Peyer's patch (tissue), 4 donors: ENCODE measurements around the gene DCLK2.

ENCODE experiments used
- CTCF ChIP-seq, 6 experiments: fragments of 450-650 bp in 4 of 6; fragments of 200-600 bp in 2 of 6; sonication (generic) in 1 of 6; IDR thresholded peaks; one replicate each; pipeline ENCODE4 v1.5.1; 2017 to 2019; ENCODE audit warnings: antibody characterized with exemption in 6 of 6, mild to moderate bottlenecking in 3 of 6, moderate library complexity in 1 of 6
- POLR2A ChIP-seq, 2 donors: fragments of 450-650 bp; IDR thresholded peaks; one replicate each; pipeline ENCODE4 v1.5.1; 2017; ENCODE audit warnings: antibody characterized with exemption in 2 of 2, mild to moderate bottlenecking in 2 of 2, moderate library complexity in 2 of 2

- TF ChIP-seq CTCF (IDR thresholded peaks at IDR 0.05) (no peak), POLR2A (IDR thresholded peaks at IDR 0.05) (no peak)
Observed at GRCh38 chr4:150096625-150097024, 18.4 kb downstream of the DCLK2 start.
